Loucy (cell line): ENCODE results near the gene CAMK2D.

Source experiments
- H2AFZ ChIP-seq: fragments of 200-600 bp; sonication (generic); 2 replicates; pipeline ENCODE4 v1.6.0; 2016; ENCODE audit warnings: antibody characterized with exemption, mild to moderate bottlenecking, low read length, moderate library complexity
- H3F3A ChIP-seq: fragments of 200-600 bp; 2 replicates; pipeline ENCODE4 v1.6.0; 2016; ENCODE audit warnings: antibody characterized with exemption, low read depth, mild to moderate bottlenecking
- H3K27me3 ChIP-seq: fragments of 200-600 bp; sonication (generic); 2 replicates; pipeline ENCODE4 v1.6.1; 2014; ENCODE audit warnings: low read length, mild to moderate bottlenecking; ENCODE audit not compliant: insufficient read depth, poor library complexity, severe bottlenecking
- H3K36me3 ChIP-seq: fragments of 200-600 bp; sonication (generic); 2 replicates; pipeline ENCODE4 v1.6.1; 2016; ENCODE audit warnings: low read length; ENCODE audit not compliant: insufficient read depth
- H3K4me1 ChIP-seq: fragments of 200-600 bp; sonication (generic); 2 replicates; pipeline ENCODE4 v1.5.1; 2014; ENCODE audit warnings: low read length, mild to moderate bottlenecking; ENCODE audit not compliant: insufficient read depth, poor library complexity, severe bottlenecking
- H3K4me2 ChIP-seq: fragments of 200-600 bp; sonication (generic); 2 replicates; pipeline ENCODE4 v1.6.0; 2014; ENCODE audit warnings: antibody characterized with exemption, low read length, low read depth, mild to moderate bottlenecking; ENCODE audit not compliant: poor library complexity, severe bottlenecking
- H3K4me3 ChIP-seq: fragments of 200-600 bp; sonication (generic); 2 replicates; pipeline ENCODE4 v1.5.1; 2014; ENCODE audit warnings: low read length, mild to moderate bottlenecking, mixed read lengths; ENCODE audit not compliant: poor library complexity, severe bottlenecking
- H3K79me2 ChIP-seq: fragments of 200-600 bp; sonication (generic); 2 replicates; pipeline ENCODE4 v1.6.1; 2014; ENCODE audit warnings: low read length; ENCODE audit not compliant: insufficient read depth
- H3K9ac ChIP-seq: fragments of 200-600 bp; sonication (generic); 2 replicates; pipeline ENCODE4 v1.6.0; 2014; ENCODE audit warnings: mild to moderate bottlenecking, low read depth, low read length, moderate library complexity; ENCODE audit not compliant: poor library complexity, severe bottlenecking
- H3K9me2 ChIP-seq: fragments of 200-600 bp; sonication (generic); replicated peaks from 2 replicates; pipeline ENCODE4 v1.6.1; 2016; ENCODE audit warnings: low read depth, low read length, mixed read lengths
- H3K9me3 ChIP-seq: fragments of 200-600 bp; sonication (generic); 2 replicates; pipeline ENCODE4 v1.6.1; 2014; ENCODE audit warnings: mild to moderate bottlenecking, antibody characterized with exemption, low read length, low read depth; ENCODE audit not compliant: insufficient read depth
- H4K20me1 ChIP-seq: fragments of 200-600 bp; sonication (generic); 2 replicates; pipeline ENCODE4 v1.6.0; 2014; ENCODE audit warnings: antibody characterized with exemption, low read length, mild to moderate bottlenecking; ENCODE audit not compliant: insufficient read depth, poor library complexity, severe bottlenecking
- EZH2phosphoT487 ChIP-seq: fragments of 200-600 bp; IDR thresholded peaks from 2 replicates; pipeline ENCODE4 v1.6.1; 2018; ENCODE audit warnings: antibody characterized with exemption, mild to moderate bottlenecking, moderate library complexity, borderline replicate concordance
- TF ChIP-seq, protein P1 (sequence below): fragments of 200-600 bp; sonication (generic); conservative IDR thresholded peaks from 2 replicates; pipeline ENCODE4 v1.5.1; 2014; ENCODE audit warnings: mild to moderate bottlenecking, antibody characterized with exemption, low read length

The CAMK2D gene

GRCh38 chr4:113645771-113646441 is 115.6 kb downstream of the CAMK2D start:
- no peak overlapping the region for H2AFZ ChIP-seq
- no peaks in the 10 kb centered on the region for H3K9me3 ChIP-seq
- H3K79me2 ChIP-seq, result 0 out of 2 replicates have a peak, but pooled peaks cover 6% of the 10 kb centered on the region
- H3K9me2 ChIP-seq, result no peaks in the 10 kb centered on the region
- H3K27me3 ChIP-seq, result no peaks in the 10 kb centered on the region
- 0 out of 2 replicates have a peak, but pooled peaks cover 3% of the 10 kb centered on the region for H3K36me3 ChIP-seq
- no peak overlapping the region for H3K4me2 ChIP-seq
- peaks cover 22% of the 10 kb centered on the region for H3K4me1 ChIP-seq
- no peaks in the 10 kb centered on the region for H3F3A ChIP-seq
- TF ChIP-seq, protein P1, sequence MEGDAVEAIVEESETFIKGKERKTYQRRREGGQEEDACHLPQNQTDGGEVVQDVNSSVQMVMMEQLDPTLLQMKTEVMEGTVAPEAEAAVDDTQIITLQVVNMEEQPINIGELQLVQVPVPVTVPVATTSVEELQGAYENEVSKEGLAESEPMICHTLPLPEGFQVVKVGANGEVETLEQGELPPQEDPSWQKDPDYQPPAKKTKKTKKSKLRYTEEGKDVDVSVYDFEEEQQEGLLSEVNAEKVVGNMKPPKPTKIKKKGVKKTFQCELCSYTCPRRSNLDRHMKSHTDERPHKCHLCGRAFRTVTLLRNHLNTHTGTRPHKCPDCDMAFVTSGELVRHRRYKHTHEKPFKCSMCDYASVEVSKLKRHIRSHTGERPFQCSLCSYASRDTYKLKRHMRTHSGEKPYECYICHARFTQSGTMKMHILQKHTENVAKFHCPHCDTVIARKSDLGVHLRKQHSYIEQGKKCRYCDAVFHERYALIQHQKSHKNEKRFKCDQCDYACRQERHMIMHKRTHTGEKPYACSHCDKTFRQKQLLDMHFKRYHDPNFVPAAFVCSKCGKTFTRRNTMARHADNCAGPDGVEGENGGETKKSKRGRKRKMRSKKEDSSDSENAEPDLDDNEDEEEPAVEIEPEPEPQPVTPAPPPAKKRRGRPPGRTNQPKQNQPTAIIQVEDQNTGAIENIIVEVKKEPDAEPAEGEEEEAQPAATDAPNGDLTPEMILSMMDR, result no peak
- no peak for TF ChIP-seq EZH2phosphoT487
- H4K20me1 ChIP-seq, result no peaks in the 10 kb centered on the region
- no peak overlapping the region for H3K9ac ChIP-seq
- H3K4me3 ChIP-seq, result no peak overlapping the region

- Histone ChIP-seq H3K9ac (no peak overlapping the region), H3K27me3 (no peaks in the 10 kb centered on the region), H4K20me1 (no peaks in the 10 kb centered on the region), H3K9me2 (no peaks in the 10 kb centered on the region), H3K4me3 (no peak overlapping the region), H3K4me2 (no peak overlapping the region), H3K4me1 (peaks cover 28% of the 10 kb centered on the region), H3K9me3 (no peaks in the 10 kb centered on the region), H3F3A (no peaks in the 10 kb centered on the region), H2AFZ (no peak overlapping the region), H3K36me3 (0 out of 2 replicates have a peak, but pooled peaks cover 3% of the 10 kb centered on the region), H3K79me2 (0 out of 2 replicates have a peak, but pooled peaks cover 6% of the 10 kb centered on the region)
- TF ChIP-seq, protein P1, result no peak
- TF ChIP-seq EZH2phosphoT487, result no peak
Observed at GRCh38 chr4:113645288-113645687, 116.2 kb downstream of the CAMK2D start.

- H3K36me3 ChIP-seq, result 0 out of 2 replicates have a peak, but pooled peaks cover 3% of the 10 kb centered on the region
- no peaks in the 10 kb centered on the region for H4K20me1 ChIP-seq
- no peak overlapping the region for H3K9ac ChIP-seq
- no peak overlapping the region for H2AFZ ChIP-seq
- no peaks in the 10 kb centered on the region for H3K9me2 ChIP-seq
- H3K4me1 ChIP-seq, result peaks cover 35% of the 10 kb centered on the region
- no peak overlapping the region for H3K4me3 ChIP-seq
- no peaks in the 10 kb centered on the region for H3K9me3 ChIP-seq
- H3K27me3 ChIP-seq, result no peaks in the 10 kb centered on the region
- no peak overlapping the region for H3K4me2 ChIP-seq
- H3K79me2 ChIP-seq, result 0 out of 2 replicates have a peak, but pooled peaks cover 6% of the 10 kb centered on the region
- H3F3A ChIP-seq, result no peaks in the 10 kb centered on the region
- TF ChIP-seq EZH2phosphoT487, result no peak
- TF ChIP-seq, protein P1, result no peak
Observed at GRCh38 chr4:113644398-113644797, 117.1 kb downstream of the CAMK2D start.
